H7 (cell line): ENCODE data around the gene TSNAX. TPM values are rescaled to one million over a fixed set of nuclear protein-coding genes. Genes with fewer than 3 reads are reported as not detected.
"Not testable (repeated sequence)": the region's sequence is repeated elsewhere in the genome, so short reads cannot be mapped to it uniquely, and the experiment has no call there.

Experiments
- DNase-seq: peaks from one replicate; pipeline ENCODE4 v3.0.0; 2012
- H3K27me3 ChIP-seq: 2 replicates; pipeline ENCODE4 v1.6.0; 2011; ENCODE audit warnings: mild to moderate bottlenecking, low read length; ENCODE audit not compliant: control insufficient read depth, insufficient read depth
- H3K36me3 ChIP-seq: replicated peaks from 2 replicates; pipeline ENCODE4 v1.5.1; 2011; ENCODE audit warnings: low read length; ENCODE audit not compliant: control insufficient read depth, insufficient read depth
- H3K4me3 ChIP-seq: 2 replicates; pipeline ENCODE4 v1.5.1; 2011; ENCODE audit warnings: low read depth, mild to moderate bottlenecking, control low read depth, low read length, moderate library complexity; ENCODE audit not compliant: insufficient read depth
- total RNA-seq: library from RNA; depleted of rRNA; stranded (reverse); fragments of >200 nt; shearing (Covaris generic); gene quantifications from 2 replicates; pipeline ENCODE4 v1.2.3, GENCODE V29; 2014

Gene TSNAX
- total RNA-seq, 1 experiment from 2014 or later: 51.0 TPM

GRCh38 chr1:231563247-231563646, 34.8 kb downstream of the TSNAX start:
- Histone ChIP-seq H3K36me3 (no peaks in the 10 kb centered on the region; the same call in 1 of the 2 replicates), H3K4me3 (no peak overlapping the region), H3K27me3 (no peaks in the 10 kb centered on the region)
- no peak for DNase-seq

- Histone ChIP-seq H3K36me3 (no peaks in the 10 kb centered on the region; the same call in 1 of the 2 replicates), H3K4me3 (no peak overlapping the region), H3K27me3 (no peaks in the 10 kb centered on the region)
- DNase-seq: no peak
Measured at GRCh38 chr1:231564373-231564772, 35.9 kb downstream of the TSNAX start.

GRCh38 chr1:231566496-231566895, 38.0 kb downstream of the TSNAX start:
- H3K4me3 ChIP-seq: no peak overlapping the region
- no peaks in the 10 kb centered on the region for H3K27me3 ChIP-seq
- H3K36me3 ChIP-seq: no peaks in the 10 kb centered on the region; the same call in 1 of the 2 replicates
- no peak for DNase-seq

- not testable (repeated sequence) for H3K27me3 ChIP-seq, DNase-seq, H3K4me3 ChIP-seq
Measured at GRCh38 chr1:231570262-231570661, 41.8 kb downstream of the TSNAX start.

GRCh38 chr1:231571904-231572303, 43.4 kb downstream of the TSNAX start:
- Histone ChIP-seq H3K36me3 (no peaks in the 10 kb centered on the region), H3K27me3 (no peaks in the 10 kb centered on the region), H3K4me3 (no peak overlapping the region)
- DNase-seq: no peak

More at GRCh38 chr1:231570262-231570661, 41.8 kb downstream of the TSNAX start:
- not testable (repeated sequence) for H3K36me3 ChIP-seq

- DNase-seq: no peak
- Histone ChIP-seq H3K36me3 (no peaks in the 10 kb centered on the region), H3K27me3 (no peaks in the 10 kb centered on the region), H3K4me3 (no peak overlapping the region)
Measured at GRCh38 chr1:231575472-231575871, 47.0 kb downstream of the TSNAX start.

- no peak for DNase-seq
- no peaks in the 10 kb centered on the region for H3K36me3 ChIP-seq
- no peak overlapping the region for H3K4me3 ChIP-seq
- no peaks in the 10 kb centered on the region for H3K27me3 ChIP-seq
Measured at GRCh38 chr1:231576804-231577718, 48.6 kb downstream of the TSNAX start.

GRCh38 chr1:231580874-231581273, 52.4 kb downstream of the TSNAX start:
- no peaks in the 10 kb centered on the region for H3K36me3 ChIP-seq
- H3K4me3 ChIP-seq: no peak overlapping the region
- no peak for DNase-seq
- no peaks in the 10 kb centered on the region for H3K27me3 ChIP-seq

- no peak for DNase-seq
- Histone ChIP-seq H3K36me3 (no peaks in the 10 kb centered on the region), H3K27me3 (no peaks in the 10 kb centered on the region), H3K4me3 (no peak overlapping the region)
Measured at GRCh38 chr1:231581859-231582258, 53.4 kb downstream of the TSNAX start.

GRCh38 chr1:231583376-231583775, 54.9 kb downstream of the TSNAX start:
- H3K36me3 ChIP-seq: no peaks in the 10 kb centered on the region
- no peak for DNase-seq
- H3K4me3 ChIP-seq: no peak overlapping the region
- H3K27me3 ChIP-seq: no peaks in the 10 kb centered on the region

- DNase-seq: no peak
- H3K27me3 ChIP-seq: no peaks in the 10 kb centered on the region
Measured at GRCh38 chr1:231584117-231584516, 55.6 kb downstream of the TSNAX start.

GRCh38 chr1:231584921-231585320, 56.5 kb downstream of the TSNAX start:
- H3K36me3 ChIP-seq: no peaks in the 10 kb centered on the region
- H3K27me3 ChIP-seq: no peaks in the 10 kb centered on the region
- H3K4me3 ChIP-seq: no peak overlapping the region

More at GRCh38 chr1:231584117-231584516, 55.6 kb downstream of the TSNAX start:
- no peaks in the 10 kb centered on the region for H3K36me3 ChIP-seq
- H3K4me3 ChIP-seq: no peak overlapping the region

GRCh38 chr1:231590453-231591198, 62.2 kb downstream of the TSNAX start:
- H3K36me3 ChIP-seq: no peaks in the 10 kb centered on the region
- no peak overlapping the region for H3K4me3 ChIP-seq
- peak; percentile 65 for DNase-seq
- H3K27me3 ChIP-seq: no peaks in the 10 kb centered on the region

More at GRCh38 chr1:231584921-231585320, 56.5 kb downstream of the TSNAX start:
- no peak for DNase-seq

- H3K27me3 ChIP-seq: no peaks in the 10 kb centered on the region
- H3K36me3 ChIP-seq: no peaks in the 10 kb centered on the region
- DNase-seq: no peak
- H3K4me3 ChIP-seq: no peak overlapping the region
Measured at GRCh38 chr1:231591466-231591865, 63.0 kb downstream of the TSNAX start.

- H3K27me3 ChIP-seq: no peaks in the 10 kb centered on the region
- H3K4me3 ChIP-seq: no peak overlapping the region
- H3K36me3 ChIP-seq: no peaks in the 10 kb centered on the region
- no peak for DNase-seq
Measured at GRCh38 chr1:231592809-231593208, 64.3 kb downstream of the TSNAX start.
